ENCODE results near the gene COL1A2. TPM values are rescaled to one million over a fixed set of nuclear protein-coding genes. Genes with fewer than 3 reads are reported as not detected.
A peak's percentile ranks its signal among the peaks of the same experiment; 100 is the strongest.

Gene COL1A2
- total and polyA plus RNA-seq, 8 donors, result 10.9 to 467 (median 17.7) TPM

GRCh38 chr7:94362276-94362675, 32.4 kb upstream of the COL1A2 start:
- H3K36me3 ChIP-seq, result no peaks in the 10 kb centered on the region
- ATAC-seq (no peak), FAIRE-seq (no peak), DNase-seq (no peak)
- 51 to 72% methylated on average over 1 of the region's 1 CpG for WGBS, 2 donors
- no peak for TF ChIP-seq CTCF (IDR thresholded peaks at IDR 0.05)
- no peak overlapping the region for H3K27ac ChIP-seq
- H3K27me3 ChIP-seq, result no peaks in the 10 kb centered on the region
- no peak overlapping the region for H3K4me3 ChIP-seq
- intact Hi-C loops (cut with DNase I), result no loop called here
- no peaks in the 10 kb centered on the region for H3K9me3 ChIP-seq
- H3K4me1 ChIP-seq, result no peaks in the 10 kb centered on the region

- DNase-seq (no peak), FAIRE-seq (no peak), ATAC-seq (no peak)
- no peaks in the 10 kb centered on the region for H3K9me3 ChIP-seq
- no peak for TF ChIP-seq CTCF (IDR thresholded peaks at IDR 0.05)
- H3K4me3 ChIP-seq, result no peak overlapping the region
- intact Hi-C loops (cut with DNase I), result no loop called here
- H3K4me1 ChIP-seq, result no peaks in the 10 kb centered on the region
- H3K36me3 ChIP-seq, result no peaks in the 10 kb centered on the region
- no peaks in the 10 kb centered on the region for H3K27me3 ChIP-seq
- H3K27ac ChIP-seq, result no peak overlapping the region
- WGBS, 2 donors, result 74 to 79% methylated on average over 5 of the region's 5 CpGs
Observed at GRCh38 chr7:94364816-94365215, 29.9 kb upstream of the COL1A2 start.

- Histone ChIP-seq H3K4me3 (no peak overlapping the region), H3K9me3 (no peaks in the 10 kb centered on the region), H3K27ac (no peak overlapping the region), H3K27me3 (no peaks in the 10 kb centered on the region), H3K4me1 (no peaks in the 10 kb centered on the region), H3K36me3 (no peaks in the 10 kb centered on the region)
- WGBS, 2 donors, result 93 to 97% methylated on average over 3 of the region's 3 CpGs
- TF ChIP-seq CTCF (IDR thresholded peaks at IDR 0.05), result no peak
- ATAC-seq (no peak), DNase-seq (no peak), FAIRE-seq (no peak)
- intact Hi-C loops (cut with DNase I), result no loop called here
Observed at GRCh38 chr7:94366163-94366562, 28.5 kb upstream of the COL1A2 start.

- 92 to 93% methylated on average over 4 of the region's 4 CpGs for WGBS, 2 donors
Observed at GRCh38 chr7:94366832-94367231, 27.9 kb upstream of the COL1A2 start.

GRCh38 chr7:94367949-94368348, 26.7 kb upstream of the COL1A2 start:
- no peak for DNase-seq

More at GRCh38 chr7:94366832-94367231, 27.9 kb upstream of the COL1A2 start:
- no peaks in the 10 kb centered on the region for H3K27me3 ChIP-seq
- H3K36me3 ChIP-seq, result no peaks in the 10 kb centered on the region
- ATAC-seq (no peak), DNase-seq (no peak), FAIRE-seq (no peak)
- no peaks in the 10 kb centered on the region for H3K4me1 ChIP-seq
- H3K9me3 ChIP-seq, result no peaks in the 10 kb centered on the region
- H3K4me3 ChIP-seq, result no peak overlapping the region
- no peak for TF ChIP-seq CTCF (IDR thresholded peaks at IDR 0.05)
- intact Hi-C loops (cut with DNase I), result no loop called here
- no peak overlapping the region for H3K27ac ChIP-seq

More at GRCh38 chr7:94367949-94368348, 26.7 kb upstream of the COL1A2 start:
- TF ChIP-seq CTCF (IDR thresholded peaks at IDR 0.05), result no peak
- FAIRE-seq (no peak), ATAC-seq (no peak)
- no peak overlapping the region for H3K4me3 ChIP-seq
- peak overlapping the region in 1 of 4 donors; percentile 2 for H3K27ac ChIP-seq
- no peaks in the 10 kb centered on the region for H3K36me3 ChIP-seq
- WGBS, 2 donors, result 80 to 84% methylated on average over 2 of the region's 2 CpGs
- H3K27me3 ChIP-seq, result no peaks in the 10 kb centered on the region
- no peaks in the 10 kb centered on the region for H3K4me1 ChIP-seq
- intact Hi-C loops (cut with DNase I), result no loop called here
- no peaks in the 10 kb centered on the region for H3K9me3 ChIP-seq

Data from pancreas (tissue), 10 donors.